Liver (tissue), 3 donors: ENCODE results near the gene ADPRS.

Experiments used
- FOXA1 ChIP-seq: IDR thresholded peaks from 2 replicates; pipeline ENCODE4 v1.6.1; 2016; ENCODE audit warnings: antibody characterized with exemption
- GABPA ChIP-seq, 2 donors: IDR thresholded peaks in 1 of 2; conservative IDR thresholded peaks in 1 of 2; 2 replicates each; pipeline ENCODE4 v1.6.1; 2016; ENCODE audit warnings: antibody characterized with exemption in 2 of 2, mild to moderate bottlenecking in 1 of 2, moderate library complexity in 1 of 2
- JUND ChIP-seq, 2 donors: IDR thresholded peaks; 2 replicates each; pipeline ENCODE4 v1.6.1; 2016; ENCODE audit warnings: antibody characterized with exemption in 2 of 2
- RAD21 ChIP-seq, 2 donors: IDR thresholded peaks; 2 replicates each; pipeline ENCODE4 v1.6.1; 2016; ENCODE audit warnings: antibody characterized with exemption in 2 of 2, mild to moderate bottlenecking in 2 of 2
- RXRA ChIP-seq, 2 donors: IDR thresholded peaks; 2 replicates each; pipeline ENCODE4 v1.6.1; 2017 to 2018; ENCODE audit warnings: antibody characterized with exemption in 2 of 2, mild to moderate bottlenecking in 1 of 2
- SP1 ChIP-seq: IDR thresholded peaks from 2 replicates; pipeline ENCODE4 v1.6.1; 2018; ENCODE audit warnings: antibody characterized with exemption, mild to moderate bottlenecking
- YY1 ChIP-seq: IDR thresholded peaks from 2 replicates; pipeline ENCODE4 v1.6.1; 2016; ENCODE audit warnings: antibody characterized with exemption, mild to moderate bottlenecking
- TF ChIP-seq, protein P1 (sequence below): fragments of 150-350 bp; IDR thresholded peaks from 2 replicates; pipeline ENCODE4 v1.5.1; 2017; ENCODE audit warnings: improper control_type of control experiment, low read depth, low read length; ENCODE audit not compliant: missing input control
- TF ChIP-seq, protein P2 (sequence below): IDR thresholded peaks from 2 replicates; pipeline ENCODE4 v1.6.1; 2016; ENCODE audit warnings: antibody characterized with exemption, mild to moderate bottlenecking
- TF ChIP-seq, protein P3 (sequence below): IDR thresholded peaks from 2 replicates; pipeline ENCODE4 v1.6.1; 2016; ENCODE audit warnings: antibody characterized with exemption
- donor health status: healthy.
- donor health status: healthy.

DNA sequence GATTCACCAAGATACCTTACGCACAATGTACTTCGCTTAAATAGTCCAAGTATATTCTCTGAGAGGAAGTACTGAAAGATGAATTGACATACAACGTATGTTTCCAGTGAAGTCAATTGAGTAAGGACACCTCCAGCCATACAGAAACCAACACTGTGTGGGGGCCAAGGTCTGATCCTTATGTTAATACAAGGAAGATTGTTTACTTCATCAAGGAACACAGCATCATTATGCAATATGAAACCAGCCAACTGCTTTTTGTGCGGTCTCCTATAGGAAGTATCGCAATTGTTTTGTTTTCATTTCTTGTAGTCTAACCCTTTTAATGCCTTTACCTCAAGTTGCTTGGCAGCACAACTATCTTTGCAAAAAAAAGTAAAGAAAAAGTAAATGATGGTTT is 33.0 kb upstream of the ADPRS start:
- TF ChIP-seq, protein P1, sequence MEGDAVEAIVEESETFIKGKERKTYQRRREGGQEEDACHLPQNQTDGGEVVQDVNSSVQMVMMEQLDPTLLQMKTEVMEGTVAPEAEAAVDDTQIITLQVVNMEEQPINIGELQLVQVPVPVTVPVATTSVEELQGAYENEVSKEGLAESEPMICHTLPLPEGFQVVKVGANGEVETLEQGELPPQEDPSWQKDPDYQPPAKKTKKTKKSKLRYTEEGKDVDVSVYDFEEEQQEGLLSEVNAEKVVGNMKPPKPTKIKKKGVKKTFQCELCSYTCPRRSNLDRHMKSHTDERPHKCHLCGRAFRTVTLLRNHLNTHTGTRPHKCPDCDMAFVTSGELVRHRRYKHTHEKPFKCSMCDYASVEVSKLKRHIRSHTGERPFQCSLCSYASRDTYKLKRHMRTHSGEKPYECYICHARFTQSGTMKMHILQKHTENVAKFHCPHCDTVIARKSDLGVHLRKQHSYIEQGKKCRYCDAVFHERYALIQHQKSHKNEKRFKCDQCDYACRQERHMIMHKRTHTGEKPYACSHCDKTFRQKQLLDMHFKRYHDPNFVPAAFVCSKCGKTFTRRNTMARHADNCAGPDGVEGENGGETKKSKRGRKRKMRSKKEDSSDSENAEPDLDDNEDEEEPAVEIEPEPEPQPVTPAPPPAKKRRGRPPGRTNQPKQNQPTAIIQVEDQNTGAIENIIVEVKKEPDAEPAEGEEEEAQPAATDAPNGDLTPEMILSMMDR, result no peak
- TF ChIP-seq, protein P2, sequence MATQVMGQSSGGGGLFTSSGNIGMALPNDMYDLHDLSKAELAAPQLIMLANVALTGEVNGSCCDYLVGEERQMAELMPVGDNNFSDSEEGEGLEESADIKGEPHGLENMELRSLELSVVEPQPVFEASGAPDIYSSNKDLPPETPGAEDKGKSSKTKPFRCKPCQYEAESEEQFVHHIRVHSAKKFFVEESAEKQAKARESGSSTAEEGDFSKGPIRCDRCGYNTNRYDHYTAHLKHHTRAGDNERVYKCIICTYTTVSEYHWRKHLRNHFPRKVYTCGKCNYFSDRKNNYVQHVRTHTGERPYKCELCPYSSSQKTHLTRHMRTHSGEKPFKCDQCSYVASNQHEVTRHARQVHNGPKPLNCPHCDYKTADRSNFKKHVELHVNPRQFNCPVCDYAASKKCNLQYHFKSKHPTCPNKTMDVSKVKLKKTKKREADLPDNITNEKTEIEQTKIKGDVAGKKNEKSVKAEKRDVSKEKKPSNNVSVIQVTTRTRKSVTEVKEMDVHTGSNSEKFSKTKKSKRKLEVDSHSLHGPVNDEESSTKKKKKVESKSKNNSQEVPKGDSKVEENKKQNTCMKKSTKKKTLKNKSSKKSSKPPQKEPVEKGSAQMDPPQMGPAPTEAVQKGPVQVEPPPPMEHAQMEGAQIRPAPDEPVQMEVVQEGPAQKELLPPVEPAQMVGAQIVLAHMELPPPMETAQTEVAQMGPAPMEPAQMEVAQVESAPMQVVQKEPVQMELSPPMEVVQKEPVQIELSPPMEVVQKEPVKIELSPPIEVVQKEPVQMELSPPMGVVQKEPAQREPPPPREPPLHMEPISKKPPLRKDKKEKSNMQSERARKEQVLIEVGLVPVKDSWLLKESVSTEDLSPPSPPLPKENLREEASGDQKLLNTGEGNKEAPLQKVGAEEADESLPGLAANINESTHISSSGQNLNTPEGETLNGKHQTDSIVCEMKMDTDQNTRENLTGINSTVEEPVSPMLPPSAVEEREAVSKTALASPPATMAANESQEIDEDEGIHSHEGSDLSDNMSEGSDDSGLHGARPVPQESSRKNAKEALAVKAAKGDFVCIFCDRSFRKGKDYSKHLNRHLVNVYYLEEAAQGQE, result no peak
- TF ChIP-seq, protein P3, sequence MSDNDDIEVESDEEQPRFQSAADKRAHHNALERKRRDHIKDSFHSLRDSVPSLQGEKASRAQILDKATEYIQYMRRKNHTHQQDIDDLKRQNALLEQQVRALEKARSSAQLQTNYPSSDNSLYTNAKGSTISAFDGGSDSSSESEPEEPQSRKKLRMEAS, result no peak
- TF ChIP-seq RAD21 (IDR thresholded peaks at IDR 0.05) (no peak), YY1 (no peak), SP1 (no peak), FOXA1 (no peak), RXRA (IDR thresholded peaks at IDR 0.05) (no peak), GABPA (IDR thresholded peaks at IDR 0.05 in 1 of 2, conservative IDR thresholded peaks at IDR 0.05 in 1 of 2) (no peak), JUND (IDR thresholded peaks at IDR 0.05) (no peak)
